PC-9 (cell line): Measurements from ENCODE around the gene CCDC70. TPM values are rescaled to one million over a fixed set of nuclear protein-coding genes. Genes with fewer than 3 reads are reported as not detected.

Source experiments
- BruUV-seq: library from RNA; stranded (reverse); fragments of 400-500 nt; replicated peaks from 2 replicates; lab custom pipeline; 2021; lab: Mats Ljungman, UMichigan
- CTCF ChIA-PET: fragments of 300-600 bp; sonication (Branson Sonifier 250); formaldehyde crosslinking; loops from one replicate; lab custom pipeline; 2022; ENCODE audit warnings: antibody characterized with exemption; lab: Charles Lee
- POLR2A ChIA-PET: fragments of 300-600 bp; sonication (Branson Sonifier 250); formaldehyde crosslinking; loops from one replicate; lab custom pipeline; 2022; ENCODE audit warnings: antibody characterized with exemption; ENCODE audit not compliant: unreplicated experiment; lab: Charles Lee
- DNase-seq, 2 experiments: peaks; one replicate each; pipeline versions ENCODE4 v3.0.0 to v3.0.0-alpha.2; 2015 to 2022; ENCODE audit warnings: mixed read lengths in 1 of 2
- H2AFZ ChIP-seq: fragments of 200-600 bp; sonication (generic); 2 replicates; pipeline ENCODE4 v1.8.1; 2017; ENCODE audit warnings: antibody characterized with exemption
- H3F3A ChIP-seq: fragments of 200-600 bp; sonication (generic); 2 replicates; pipeline ENCODE4 v1.8.1; 2017; ENCODE audit warnings: antibody characterized with exemption, mild to moderate bottlenecking, low read depth; ENCODE audit not compliant: insufficient read depth
- H3K27ac ChIP-seq: fragments of 200-600 bp; sonication (generic); 2 replicates; pipeline ENCODE4 v1.6.1; 2016; ENCODE audit warnings: mixed run types
- H3K27me3 ChIP-seq: fragments of 200-600 bp; sonication (generic); 2 replicates; pipeline ENCODE4 v1.6.1; 2016; ENCODE audit warnings: low read depth, mixed run types; ENCODE audit not compliant: insufficient read depth
- H3K36me3 ChIP-seq: fragments of 200-600 bp; sonication (generic); 2 replicates; pipeline ENCODE4 v1.6.1; 2016; ENCODE audit warnings: low read depth, mixed run types
- H3K4me1 ChIP-seq: fragments of 200-600 bp; sonication (generic); replicated peaks from 2 replicates; pipeline ENCODE4 v1.6.1; 2016; ENCODE audit warnings: mixed run types; ENCODE audit not compliant: insufficient read depth
- H3K4me2 ChIP-seq: fragments of 200-600 bp; sonication (generic); 2 replicates; pipeline ENCODE4 v1.6.1; 2017; ENCODE audit warnings: mixed run types
- H3K4me3 ChIP-seq: fragments of 200-600 bp; sonication (generic); 2 replicates; pipeline ENCODE4 v1.6.1; 2016; ENCODE audit warnings: mixed run types
- H3K79me2 ChIP-seq: fragments of 200-600 bp; sonication (generic); 2 replicates; pipeline ENCODE4 v1.6.1; 2017; ENCODE audit warnings: low read depth, mixed run types
- H3K9me2 ChIP-seq: fragments of 200-600 bp; sonication (generic); 2 replicates; pipeline ENCODE4 v1.8.1; 2017; ENCODE audit warnings: mild to moderate bottlenecking; ENCODE audit not compliant: insufficient read depth
- H3K9me3 ChIP-seq: fragments of 200-600 bp; sonication (generic); 2 replicates; pipeline ENCODE4 v1.8.1; 2016; ENCODE audit warnings: low read depth; ENCODE audit not compliant: insufficient read depth
- H4K20me1 ChIP-seq: fragments of 200-600 bp; sonication (generic); 2 replicates; pipeline ENCODE4 v1.8.1; 2017; ENCODE audit not compliant: insufficient read depth
- CTCF ChIP-seq: fragments of 200-600 bp; sonication (generic); conservative IDR thresholded peaks from 2 replicates; pipeline ENCODE4 v1.6.1; 2017; ENCODE audit warnings: mixed run types, antibody characterized with exemption, mild to moderate bottlenecking, moderate library complexity
- EZH2 ChIP-seq: fragments of 200-600 bp; sonication (generic); IDR thresholded peaks from 2 replicates; pipeline ENCODE4 v1.8.0; 2017; ENCODE audit warnings: antibody characterized with exemption, low read depth
- intact Hi-C: fragments of 100-400 bp; cut with micrococcal nuclease; formaldehyde crosslinking; loops from one replicate; pipeline ENCODE4 v1.10.0; 2022; ENCODE audit not compliant: unreplicated experiment
- total RNA-seq: library from RNA; stranded (reverse); gene quantifications from 2 replicates; pipeline ENCODE4 v1.2.3, GENCODE V29; 2021

The CCDC70 gene
- total RNA-seq, 1 experiment from 2014 or later, result not detected

DNA sequence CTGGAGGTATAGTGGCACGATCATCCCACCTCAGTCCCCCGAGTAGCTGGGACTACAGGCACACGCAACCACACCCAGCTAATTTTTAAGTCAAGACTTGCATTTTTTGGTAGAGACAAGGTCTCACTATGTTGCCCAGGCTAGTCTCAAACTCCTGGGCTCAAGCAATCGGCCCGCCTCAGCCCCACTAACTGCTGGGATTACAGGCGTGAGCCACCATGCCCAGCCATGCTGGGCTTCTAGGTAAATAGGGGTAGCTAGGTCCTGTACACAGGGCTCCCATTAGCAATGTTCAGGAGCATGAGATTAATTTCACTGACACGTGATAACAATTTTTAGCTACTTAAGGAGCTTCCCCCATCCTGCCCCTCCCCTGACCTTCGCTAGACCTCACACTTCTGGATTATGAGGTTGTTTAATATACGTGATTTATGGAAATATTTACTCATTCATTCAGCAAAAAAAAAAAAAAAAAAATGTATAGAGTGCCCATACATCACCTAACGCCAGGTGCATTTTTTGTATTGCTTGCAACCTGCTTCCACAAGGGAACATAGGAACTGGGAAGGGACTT, 36.0 kb upstream of the CCDC70 start:
- H3K4me1 ChIP-seq, result no peaks in the 10 kb centered on the region
- intact Hi-C loops, result no loop called here
- ChIA-PET CTCF (no interaction called here), POLR2A (no interaction called here)
- no peaks in the 10 kb centered on the region for H3F3A ChIP-seq
- H3K4me3 ChIP-seq, result no peak overlapping the region
- H4K20me1 ChIP-seq, result no peaks in the 10 kb centered on the region
- no peak overlapping the region for H3K27ac ChIP-seq
- BruUV-seq, result no TSS peak
- no peaks in the 10 kb centered on the region for H3K9me2 ChIP-seq
- no peak for TF ChIP-seq CTCF
- no peak for TF ChIP-seq EZH2
- H3K79me2 ChIP-seq, result no peaks in the 10 kb centered on the region
- DNase-seq, result no peak
- H3K27me3 ChIP-seq, result peaks cover 62% of the 10 kb centered on the region
- no peak overlapping the region for H3K4me2 ChIP-seq
- no peak overlapping the region for H2AFZ ChIP-seq
- no peaks in the 10 kb centered on the region for H3K9me3 ChIP-seq
- H3K36me3 ChIP-seq, result no peaks in the 10 kb centered on the region

DNA sequence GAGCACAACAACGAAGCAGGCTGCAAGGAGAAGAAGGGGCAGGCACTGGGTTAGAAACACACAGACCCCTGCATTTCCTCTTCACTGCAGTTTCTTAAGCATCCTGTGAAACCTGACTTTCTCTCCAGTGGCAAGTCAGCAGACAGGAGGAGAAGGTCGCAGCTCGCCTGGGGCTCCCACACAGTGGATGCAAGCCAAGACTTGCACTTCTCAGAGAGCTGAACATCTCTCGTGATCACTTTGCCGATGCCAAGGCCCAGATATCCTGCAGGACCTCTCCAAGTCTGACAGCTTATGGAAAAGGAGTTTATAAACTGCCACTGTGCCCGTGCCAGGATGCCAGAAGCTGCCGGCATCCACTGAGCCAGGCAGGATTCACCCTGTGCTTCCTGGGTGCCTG, 35.2 kb upstream of the CCDC70 start:
- peaks cover 65% of the 10 kb centered on the region for H3K27me3 ChIP-seq
- POLR2A ChIA-PET, result no interaction called here
- no peak overlapping the region for H3K27ac ChIP-seq
- TF ChIP-seq EZH2 (no peak), CTCF (no peak)
- no peaks in the 10 kb centered on the region for H3K36me3 ChIP-seq
- H3K9me2 ChIP-seq, result no peaks in the 10 kb centered on the region
- no peaks in the 10 kb centered on the region for H4K20me1 ChIP-seq
- no peak overlapping the region for H3K4me3 ChIP-seq
- no peaks in the 10 kb centered on the region for H3K9me3 ChIP-seq
- no peak for DNase-seq
- no peaks in the 10 kb centered on the region for H3K4me1 ChIP-seq
- no TSS peak for BruUV-seq
- H2AFZ ChIP-seq, result no peak overlapping the region
- H3K79me2 ChIP-seq, result no peaks in the 10 kb centered on the region
- no peak overlapping the region for H3K4me2 ChIP-seq
- CTCF ChIA-PET, result no interaction called here
- intact Hi-C loops, result no loop called here
- H3F3A ChIP-seq, result no peaks in the 10 kb centered on the region

GRCh38 chr13:51827254-51827653, 34.5 kb upstream of the CCDC70 start:
- no peaks in the 10 kb centered on the region for H3K9me2 ChIP-seq
- BruUV-seq, result no TSS peak
- H3F3A ChIP-seq, result no peaks in the 10 kb centered on the region
- no peak overlapping the region for H3K27ac ChIP-seq
- ChIA-PET CTCF (no interaction called here), POLR2A (no interaction called here)
- no peaks in the 10 kb centered on the region for H3K9me3 ChIP-seq
- no peak for DNase-seq
- intact Hi-C loops, result no loop called here
- no peaks in the 10 kb centered on the region for H3K4me1 ChIP-seq
- no peaks in the 10 kb centered on the region for H4K20me1 ChIP-seq
- H3K36me3 ChIP-seq, result no peaks in the 10 kb centered on the region
- H3K27me3 ChIP-seq, result peaks cover 67% of the 10 kb centered on the region
- TF ChIP-seq CTCF, result no peak
- TF ChIP-seq EZH2, result no peak
- no peak overlapping the region for H2AFZ ChIP-seq
- no peak overlapping the region for H3K4me2 ChIP-seq
- no peaks in the 10 kb centered on the region for H3K79me2 ChIP-seq
- H3K4me3 ChIP-seq, result no peak overlapping the region
